ENCODE results near the gene ADISSP. TPM values are rescaled to one million over a fixed set of nuclear protein-coding genes. Genes with fewer than 3 reads are reported as not detected.
"Not testable (repeated sequence)": the region's sequence is repeated elsewhere in the genome, so short reads cannot be mapped to it uniquely, and the experiment has no call there.

ADISSP gene
- total RNA-seq, 1 donor from 2014 or later: 7.7 TPM

DNA sequence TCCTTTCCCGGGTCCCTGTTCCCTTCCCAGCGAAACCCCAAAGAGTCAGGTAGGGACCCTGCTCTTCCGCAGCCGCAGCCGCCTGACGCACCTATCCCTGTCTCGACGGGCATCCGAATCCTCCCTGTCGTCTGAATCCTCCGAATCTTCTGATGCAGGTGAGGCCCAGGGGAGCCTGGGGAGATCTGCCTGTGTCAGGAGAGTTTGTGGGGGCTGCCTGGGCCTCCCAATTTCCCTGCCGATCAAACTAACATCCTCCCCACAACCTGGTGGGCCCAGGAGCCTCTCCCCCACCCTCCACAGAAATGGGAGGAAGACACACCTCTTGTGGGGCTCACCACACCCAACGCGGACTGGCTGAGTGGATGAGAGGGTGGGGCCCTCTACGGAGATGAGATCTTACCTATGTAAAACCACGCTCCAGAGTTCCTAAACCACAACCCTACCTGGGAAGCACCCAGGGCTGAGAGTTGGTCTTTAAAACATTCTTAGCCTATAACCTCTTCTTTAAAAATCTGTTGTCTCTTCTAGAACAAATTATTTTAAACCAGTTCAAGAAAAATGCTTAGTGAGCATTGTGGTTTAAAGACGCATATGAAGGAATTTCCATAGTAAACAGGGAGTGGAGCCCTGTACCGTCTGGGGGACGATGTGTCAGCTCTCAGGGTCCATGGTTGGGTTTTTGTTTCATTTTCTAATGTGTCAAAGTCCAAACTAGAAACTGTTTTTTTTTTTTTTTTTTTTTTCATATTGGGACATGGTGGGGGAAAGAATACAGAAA lies 30.2 kb upstream of the ADISSP start:
- DNase-seq (ENCODE audit: low spot score): no peak

DNA sequence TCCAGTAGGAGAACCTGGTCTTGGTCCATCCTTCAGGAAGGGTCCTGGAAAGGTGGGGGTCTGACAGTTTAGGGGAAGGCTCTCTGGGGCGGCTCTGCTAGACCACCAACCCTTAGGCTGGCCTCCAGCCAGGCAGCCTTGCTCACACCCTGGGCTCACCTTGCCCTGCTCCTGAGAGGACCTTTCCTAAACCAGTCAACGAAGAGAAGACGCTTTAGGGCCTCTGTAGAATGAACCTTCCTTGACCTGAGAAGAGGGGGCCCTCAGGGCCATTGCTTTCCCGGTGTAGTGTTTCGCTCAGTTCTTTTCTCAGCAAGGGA lies 29.6 kb upstream of the ADISSP start:
- DNase-seq (ENCODE audit: low spot score): no peak

DNA sequence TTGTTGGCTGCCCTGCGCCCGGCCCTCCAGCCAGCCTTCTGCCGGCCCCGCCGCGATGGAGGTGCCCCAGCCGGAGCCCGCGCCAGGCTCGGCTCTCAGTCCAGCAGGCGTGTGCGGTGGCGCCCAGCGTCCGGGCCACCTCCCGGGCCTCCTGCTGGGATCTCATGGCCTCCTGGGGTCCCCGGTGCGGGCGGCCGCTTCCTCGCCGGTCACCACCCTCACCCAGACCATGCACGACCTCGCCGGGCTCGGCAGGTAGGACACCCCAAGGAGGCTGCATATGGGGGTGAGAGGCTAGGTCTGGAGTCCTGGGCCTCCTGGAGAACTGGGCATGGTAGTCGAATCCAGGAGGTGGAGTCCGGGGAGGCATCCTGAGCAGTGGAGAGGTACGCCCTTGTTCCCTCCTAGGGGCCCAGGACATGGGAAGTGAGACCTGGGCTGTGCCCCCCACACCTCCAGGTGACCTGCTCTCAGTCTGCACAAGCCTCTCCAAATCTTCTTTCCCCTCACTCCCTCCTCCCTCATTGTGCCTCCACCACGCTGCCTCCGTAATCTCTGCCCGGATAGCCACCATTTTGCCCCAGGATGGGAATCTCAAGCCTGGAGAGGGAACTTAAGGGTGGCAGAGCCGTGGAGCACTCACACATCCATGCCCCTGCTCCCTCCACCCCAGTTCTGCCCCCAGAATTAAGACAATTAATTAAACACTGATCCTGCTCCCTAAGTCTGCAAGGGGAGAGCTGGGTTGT lies 29.1 kb upstream of the ADISSP start:
- no peak for DNase-seq (ENCODE audit: low spot score)

DNA sequence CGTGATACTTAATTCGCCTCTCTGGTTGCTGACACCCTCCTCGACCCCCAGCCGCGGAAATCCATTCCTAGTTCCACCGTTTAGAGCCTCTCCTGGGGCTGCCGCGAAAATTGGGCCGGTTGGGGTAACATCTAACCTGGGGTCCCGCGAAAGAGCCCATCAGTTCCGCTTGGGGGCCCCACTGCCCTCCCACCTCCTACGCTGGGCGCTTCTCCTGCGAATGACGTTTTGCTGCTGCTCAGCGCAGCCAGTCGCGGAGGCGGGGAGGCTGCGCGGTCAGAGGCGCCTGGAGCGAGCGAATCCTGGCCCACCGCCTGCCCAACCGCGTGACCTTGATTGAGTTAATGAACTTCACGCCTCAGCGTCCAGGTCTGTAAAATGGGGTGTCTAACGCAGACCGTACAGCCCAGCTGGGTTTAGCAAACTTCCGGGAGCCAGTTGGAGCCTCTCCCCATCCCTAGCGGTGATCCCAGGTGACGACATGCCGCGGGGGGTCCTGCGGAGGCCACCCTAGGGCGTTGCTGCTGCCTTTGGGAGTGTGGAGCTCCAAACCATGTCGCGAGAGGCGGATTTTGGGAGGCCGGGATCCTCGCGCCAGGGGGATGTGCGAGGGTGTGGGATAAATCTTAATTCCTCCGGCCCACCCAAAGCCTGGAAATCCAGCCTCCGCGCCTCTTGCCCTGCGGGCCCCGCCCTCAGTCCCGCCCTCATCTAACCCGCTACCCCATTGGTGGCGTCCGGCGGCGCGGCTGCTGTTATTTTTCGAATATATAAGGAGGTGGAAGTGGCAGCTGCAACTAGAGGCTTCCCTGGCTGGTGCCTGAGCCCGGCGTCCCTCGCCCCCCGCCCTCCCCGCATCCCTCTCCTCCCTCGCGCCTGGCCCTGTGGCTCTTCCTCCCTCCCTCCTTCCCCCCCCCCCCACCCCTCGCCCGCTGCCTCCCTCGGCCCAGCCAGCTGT lies 28.2 kb upstream of the ADISSP start, which contains the start of gene CDC25B:
Gene CDC25B (plus strand): TSS at position 800 of the 958 bp plus-strand sequence. CDS start 222 bp downstream, outside the sequence.
- DNase-seq (ENCODE audit: low spot score): peak; percentile 95

DNA sequence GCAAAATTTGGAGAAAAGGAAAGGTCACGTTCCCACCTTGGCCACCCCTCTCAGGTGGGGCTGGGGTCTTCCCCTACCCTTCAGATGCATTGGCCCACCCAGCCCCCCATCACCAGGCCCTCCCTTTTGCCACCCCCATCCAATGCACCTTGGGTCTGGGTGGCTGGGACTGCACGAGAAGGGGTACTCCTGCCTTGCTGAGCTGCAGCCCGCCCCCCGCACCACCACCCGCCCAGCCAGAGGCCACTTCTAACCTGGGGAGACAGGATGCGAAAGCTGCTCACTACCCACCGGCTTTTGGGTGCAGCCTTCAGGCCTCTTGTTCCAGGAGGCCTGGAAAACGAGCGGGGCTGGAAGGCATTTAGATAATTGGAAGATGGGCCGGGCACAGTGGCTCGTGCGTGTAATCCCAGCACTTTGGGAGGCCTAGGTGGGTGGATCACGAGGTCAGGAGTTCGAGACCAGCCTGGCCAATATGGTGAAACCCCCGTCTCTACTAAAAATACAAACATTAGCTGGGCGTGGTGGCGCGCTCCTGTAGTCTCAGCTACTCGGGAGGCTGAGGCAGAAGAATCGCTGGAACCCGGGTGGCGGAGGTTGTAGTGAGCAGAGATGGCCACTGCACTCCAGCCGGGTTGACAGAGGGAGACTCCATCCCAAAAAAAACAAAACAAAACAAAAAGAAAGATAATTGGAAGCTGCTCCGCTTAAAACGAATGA lies 27.3 kb upstream of the ADISSP start:
- DNase-seq (ENCODE audit: low spot score): no peak

DNA sequence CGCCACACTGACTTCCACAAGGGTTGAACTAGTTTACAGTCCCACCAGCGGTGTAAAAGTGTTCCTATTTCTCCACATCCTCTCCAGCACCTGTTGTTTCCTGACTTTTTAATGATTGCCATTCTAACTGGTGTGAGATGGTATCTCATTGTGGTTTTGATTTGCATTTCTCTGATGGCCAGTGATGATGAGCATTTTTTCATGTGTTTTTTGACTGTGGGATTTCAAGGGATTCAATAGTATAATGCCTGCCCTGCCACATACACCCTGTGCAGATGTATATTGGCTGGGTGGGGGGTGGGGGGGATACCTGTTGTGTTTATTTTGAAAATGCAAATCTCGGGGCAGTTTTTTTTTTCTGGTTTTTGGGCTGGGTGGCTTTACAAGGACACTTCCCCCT lies 26.6 kb upstream of the ADISSP start:
- DNase-seq (ENCODE audit: low spot score): not testable (repeated sequence)

DNA sequence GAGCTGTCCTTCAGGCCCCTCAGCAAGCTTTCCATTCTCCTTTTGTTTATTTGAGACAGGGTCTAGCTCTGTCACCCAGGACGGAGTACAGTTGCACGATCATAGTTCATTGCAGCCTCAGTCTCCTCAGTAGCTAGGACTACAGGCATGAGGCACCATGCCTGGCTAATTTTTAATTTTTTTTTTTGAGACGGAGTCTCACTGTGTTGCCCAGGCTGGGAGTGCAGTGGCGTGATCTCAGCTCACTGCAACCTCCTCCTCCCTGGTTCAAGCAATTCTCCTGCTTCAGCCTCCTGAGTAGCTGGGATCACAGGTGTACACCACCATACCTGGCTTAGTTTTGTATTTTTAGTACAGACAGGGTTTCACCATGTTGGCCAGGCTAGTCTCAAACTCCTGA lies 21.6 kb upstream of the ADISSP start:
- DNase-seq (ENCODE audit: low spot score): not testable (repeated sequence)

DNA sequence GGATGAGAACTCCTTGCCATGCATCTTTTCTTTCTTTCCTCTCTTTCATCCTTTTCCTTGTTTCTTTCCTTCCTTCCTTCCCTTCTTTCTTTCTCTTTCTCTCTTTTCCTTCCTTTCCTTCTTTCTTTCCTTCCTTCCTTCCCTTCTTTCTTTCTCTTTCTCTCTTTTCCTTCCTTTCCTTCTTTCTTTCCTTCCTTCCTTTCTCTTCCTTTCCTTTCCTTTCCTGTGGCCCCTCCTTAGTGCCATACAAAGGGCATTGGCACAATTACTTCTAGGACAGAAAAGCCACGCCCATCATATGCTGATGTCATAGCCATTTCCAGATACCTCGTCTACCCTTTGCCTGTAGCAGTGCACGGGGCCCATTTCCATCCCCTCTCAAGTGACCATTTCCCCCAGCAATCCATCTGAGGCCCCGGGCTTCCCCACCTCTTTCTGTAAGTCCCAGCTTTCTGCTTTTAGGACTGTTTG lies 21.2 kb upstream of the ADISSP start:
- no peak for DNase-seq (ENCODE audit: low spot score)

DNA sequence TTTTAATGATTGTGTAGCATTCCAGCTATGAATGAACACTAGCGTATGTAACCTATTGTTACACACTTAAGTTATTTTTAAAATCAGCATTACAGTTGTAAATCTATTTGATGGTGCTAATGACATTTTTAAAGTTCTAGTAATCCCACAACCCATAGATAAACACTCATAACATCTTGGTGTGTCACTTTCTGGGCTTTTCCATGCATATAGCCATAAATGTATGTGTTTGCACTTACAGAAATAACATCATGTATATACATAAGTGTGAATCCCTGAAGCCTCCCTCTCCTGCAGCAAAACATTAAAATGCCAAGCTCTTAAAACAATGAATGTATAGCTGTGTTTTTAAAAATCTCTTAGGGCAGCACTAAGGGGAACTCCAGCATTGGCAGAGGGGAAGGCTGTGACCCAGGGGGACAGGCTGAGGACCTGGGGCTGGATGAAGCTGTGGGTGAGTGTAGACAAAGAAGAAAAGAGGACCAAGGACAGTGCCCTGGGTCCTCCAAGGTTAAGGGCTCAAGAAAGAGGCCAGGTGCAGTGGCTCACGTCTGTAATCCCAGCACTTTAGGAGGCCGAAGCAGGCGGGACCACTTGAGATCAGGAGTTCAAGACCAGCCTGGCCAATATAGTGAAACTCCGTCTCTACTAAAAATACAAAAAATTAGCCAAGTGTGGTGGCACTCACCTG lies 19.9 kb upstream of the ADISSP start:
- DNase-seq (ENCODE audit: low spot score): no peak

DNA sequence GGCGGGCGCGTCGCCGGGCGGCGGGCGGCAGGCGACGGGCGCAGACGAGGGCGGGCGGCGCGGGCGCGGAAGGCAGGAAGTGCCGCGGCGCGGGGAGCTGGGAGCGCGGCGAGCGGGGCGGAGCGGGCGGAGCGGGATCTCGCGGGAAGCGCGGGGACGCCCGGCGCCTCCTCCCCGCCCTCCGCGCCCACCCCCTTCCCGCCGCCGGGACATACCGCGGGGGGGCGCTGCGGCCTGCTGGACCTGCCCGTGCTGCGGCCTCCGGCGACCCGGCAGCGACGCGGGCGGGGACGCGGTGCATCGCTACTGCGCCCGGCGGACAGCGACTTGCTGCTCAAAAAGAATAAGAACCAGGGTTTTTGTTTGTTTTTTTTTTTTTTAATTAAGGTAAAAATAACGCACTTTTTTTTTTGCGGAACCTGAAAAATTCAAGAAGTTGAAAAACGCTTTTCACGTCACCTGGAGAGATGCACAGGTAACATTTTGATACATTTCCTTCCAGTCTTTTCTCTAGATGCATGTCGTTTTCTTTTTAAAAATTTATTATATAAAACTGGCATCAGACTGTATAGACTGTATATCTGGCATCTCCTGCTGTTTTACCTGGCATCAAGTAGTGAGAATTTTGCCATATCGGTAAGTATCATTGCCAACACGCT lies 19.2 kb upstream of the ADISSP start, which contains the start of gene CENPB:
Gene CENPB (minus strand): TSS at position 76 of the 659 bp plus-strand sequence. CDS start 257 bp downstream, outside the sequence.
- DNase-seq (ENCODE audit: low spot score): peak; percentile 86

DNA sequence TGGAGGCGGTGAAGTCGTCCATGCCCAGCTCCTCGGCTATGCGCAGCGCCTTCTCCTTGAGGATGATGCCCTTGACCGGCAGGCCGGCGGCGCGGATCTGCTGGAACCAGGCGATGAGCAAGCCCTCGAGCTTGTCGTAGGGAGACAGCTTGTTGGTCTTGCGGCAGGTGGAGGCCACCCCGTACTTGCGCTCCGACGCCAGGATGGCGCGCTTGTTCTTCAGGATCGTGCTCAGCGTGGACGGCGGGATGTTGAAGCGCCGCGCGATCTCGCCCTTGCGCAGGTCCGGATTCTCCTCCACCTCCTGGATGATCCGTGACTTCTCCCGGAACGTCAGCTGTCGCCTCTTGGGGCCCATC lies 18.6 kb upstream of the ADISSP start:
- peak; percentile 61 for DNase-seq (ENCODE audit: low spot score)

DNA sequence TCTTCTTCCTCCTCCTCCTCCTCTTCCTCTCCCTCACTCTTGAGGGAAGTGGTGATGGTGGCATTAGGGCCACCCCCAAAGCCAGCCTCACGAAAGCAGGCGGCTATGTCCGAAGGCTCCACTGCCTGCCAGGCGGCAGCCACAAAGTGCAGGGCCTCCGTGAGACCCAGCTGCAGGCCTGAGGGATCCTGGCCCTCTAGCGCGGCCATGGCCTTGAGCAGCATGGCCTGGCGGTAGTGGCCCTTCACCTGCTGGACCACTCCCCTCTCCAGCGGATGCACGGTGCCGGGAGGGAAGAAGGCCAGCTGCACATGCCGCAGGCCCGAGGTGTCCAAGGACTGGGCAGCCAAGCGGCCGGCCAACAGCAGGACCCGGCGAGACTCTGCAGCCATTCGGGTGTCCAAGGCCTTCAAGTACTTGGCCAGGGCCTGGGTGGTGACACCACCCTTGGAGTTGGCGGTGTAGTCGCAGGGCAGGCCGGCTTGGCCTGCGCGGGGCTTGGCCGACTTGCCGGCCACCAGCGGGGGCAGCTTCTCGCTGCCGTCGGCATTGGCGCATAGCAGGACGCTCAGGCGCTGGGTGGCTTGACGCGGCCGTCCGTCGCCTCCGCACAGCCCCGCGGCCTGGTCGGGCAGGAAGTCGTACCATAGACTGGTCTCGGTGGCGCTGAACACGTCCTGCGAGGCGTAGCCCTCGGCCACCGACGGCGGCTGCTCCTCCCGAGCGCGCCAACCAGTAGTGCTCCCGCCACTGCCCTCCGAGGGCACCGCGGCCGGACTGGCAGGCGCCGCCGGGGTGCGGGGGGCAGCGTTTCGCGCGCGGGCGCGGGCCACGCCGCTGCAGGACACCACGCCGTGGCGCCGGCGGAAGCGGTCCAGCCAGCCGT lies 17.9 kb upstream of the ADISSP start:
- DNase-seq (ENCODE audit: low spot score): no peak

DNA sequence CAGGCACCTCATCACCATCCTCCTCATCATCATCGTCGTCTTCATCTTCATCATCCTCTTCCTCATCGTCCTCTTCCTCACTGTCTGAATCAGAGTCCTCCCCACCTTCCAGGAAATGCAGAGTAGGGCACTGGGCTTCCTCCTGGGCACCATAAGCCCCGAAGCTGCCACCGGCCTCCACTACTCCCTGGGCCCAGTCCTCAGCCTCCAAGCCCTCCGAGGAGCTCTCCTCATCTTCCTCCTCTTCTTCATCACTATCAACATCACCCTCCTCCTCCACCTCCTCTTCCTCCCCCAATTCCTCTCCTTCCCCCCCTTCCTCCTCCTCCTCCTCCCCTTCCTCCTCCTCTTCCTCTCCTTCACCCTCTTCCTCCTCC lies 17.3 kb upstream of the ADISSP start:
- DNase-seq (ENCODE audit: low spot score): no peak

DNA sequence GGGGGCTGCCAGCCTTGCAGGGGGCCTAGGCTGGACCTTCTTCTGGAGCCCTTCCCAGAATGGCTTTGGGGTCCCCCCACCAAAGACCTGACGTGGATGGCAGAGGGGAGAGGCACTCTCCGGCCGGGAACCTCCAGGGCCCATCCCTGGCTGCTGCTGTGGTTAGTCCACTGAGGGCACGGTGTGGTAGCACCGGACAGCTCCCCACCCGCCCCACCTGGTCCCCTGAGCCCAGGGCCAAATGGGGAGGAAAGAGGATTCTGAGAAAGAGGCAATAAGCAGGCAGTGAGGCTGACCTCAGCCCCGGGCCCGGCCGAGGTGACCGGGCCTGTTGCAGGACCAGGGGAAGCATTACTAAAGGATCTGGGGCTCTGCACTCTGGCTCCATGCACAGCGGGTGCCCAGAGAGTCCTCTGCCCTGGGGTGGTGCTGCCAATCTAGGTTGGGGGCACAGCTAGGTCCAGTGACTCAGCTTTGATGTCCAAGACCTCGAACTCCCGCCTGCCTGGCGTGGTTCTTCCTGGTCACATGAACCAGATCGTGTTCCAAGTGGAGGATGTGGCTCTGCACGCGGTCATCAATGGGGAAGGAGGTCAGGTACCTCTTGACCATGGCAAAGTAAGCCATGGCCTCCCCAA lies 16.8 kb upstream of the ADISSP start:
- no peak for DNase-seq (ENCODE audit: low spot score)

DNA sequence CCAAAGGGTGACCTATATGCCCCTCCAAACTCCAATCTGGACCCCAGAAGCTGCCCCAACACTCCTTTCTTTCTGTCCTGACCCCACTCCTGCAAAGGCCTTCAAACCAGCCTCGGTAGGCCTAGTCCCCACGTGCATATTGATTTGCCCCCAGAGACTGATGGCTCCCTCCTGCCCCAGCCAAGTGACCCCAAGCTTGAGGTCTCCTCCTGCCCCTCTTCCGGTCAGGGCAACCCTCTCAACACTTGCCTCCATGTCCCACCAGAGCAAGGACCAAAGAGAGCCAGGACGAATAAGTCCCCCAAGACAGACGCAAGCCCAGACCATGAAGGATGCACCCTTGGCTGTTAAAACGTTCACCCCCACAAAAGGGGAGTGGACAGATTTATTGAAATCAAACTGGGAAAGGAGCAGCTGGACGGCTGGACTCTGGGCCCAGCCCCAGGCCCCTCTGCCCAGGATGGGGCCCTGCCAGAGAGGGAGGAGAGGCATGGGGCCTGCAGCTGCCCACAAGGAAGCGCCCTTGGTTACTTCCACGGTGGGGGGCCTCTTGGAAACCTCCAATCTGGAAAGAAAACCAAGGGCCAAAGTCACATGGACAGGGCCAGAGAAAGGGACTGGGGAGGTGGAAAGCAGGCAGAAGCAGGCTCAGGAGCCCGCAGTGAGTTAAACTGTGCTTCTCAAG lies 16.1 kb upstream of the ADISSP start:
- DNase-seq (ENCODE audit: low spot score): no peak

DNA sequence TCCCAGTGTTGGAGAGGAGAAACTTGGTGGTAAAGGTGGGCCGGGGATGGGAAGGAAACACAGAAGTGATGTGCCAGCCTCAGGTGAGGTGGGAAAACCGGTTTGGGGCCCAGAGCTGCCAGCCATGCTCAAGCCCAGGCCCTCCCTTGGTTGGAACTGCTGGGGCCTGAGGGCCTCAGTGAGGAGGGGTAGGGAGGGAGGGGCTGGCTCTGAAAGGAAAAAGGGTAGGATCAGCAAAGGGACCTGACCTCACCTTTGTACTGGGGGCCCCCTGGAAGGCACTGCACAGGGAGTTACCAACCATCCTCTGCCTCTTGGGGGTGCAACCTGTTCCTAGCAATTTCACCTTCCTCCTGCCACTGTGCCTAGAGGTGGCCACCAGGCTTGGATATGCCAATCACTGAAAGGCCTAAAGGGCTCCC lies 15.5 kb upstream of the ADISSP start:
- no peak for DNase-seq (ENCODE audit: low spot score)

DNA sequence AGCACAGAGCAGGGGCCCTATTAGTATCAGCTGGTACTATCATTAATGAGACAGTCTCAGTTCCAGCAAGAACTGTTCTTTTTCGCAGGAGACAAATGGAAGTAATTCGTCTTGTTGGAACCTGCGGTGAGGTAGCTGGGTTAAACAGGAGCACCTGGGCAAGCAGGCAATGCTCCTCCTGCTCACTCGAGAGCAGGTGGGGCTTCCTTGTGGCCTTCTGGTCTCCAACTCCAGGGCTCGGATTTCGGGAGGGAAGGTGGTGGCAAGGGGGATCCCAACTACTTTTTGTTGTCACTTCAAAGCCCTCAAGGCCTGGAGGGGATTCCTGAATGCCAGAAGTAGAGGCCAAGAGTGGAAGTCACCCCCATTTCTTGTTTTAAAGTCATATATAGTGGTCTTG lies 15.0 kb upstream of the ADISSP start:
- no peak for DNase-seq (ENCODE audit: low spot score)
